Dendritic cell treated with granulocyte-macrophage colony-stimulating factor and Interleukin-4, amounts not matched to agents 40 ng/mL and 50 ng/mL, for 4 days (primary cell): ENCODE measurements around the gene DCANP1.

Source experiments
- H3K27ac Mint-ChIP-seq: one replicate; pipeline ENCODE4 v1.8.0; 2022; ENCODE audit warnings: mild to moderate bottlenecking, mixed read lengths
- H3K27me3 Mint-ChIP-seq: one replicate; pipeline ENCODE4 v1.8.0; 2022; ENCODE audit warnings: mild to moderate bottlenecking, mixed read lengths
- H3K36me3 Mint-ChIP-seq: one replicate; pipeline ENCODE4 v1.8.0; 2022; ENCODE audit warnings: low read depth, mixed read lengths
- H3K4me1 Mint-ChIP-seq: one replicate; pipeline ENCODE4 v1.8.0; 2022; ENCODE audit warnings: low read depth, mixed read lengths
- H3K4me3 Mint-ChIP-seq: one replicate; pipeline ENCODE4 v1.8.0; 2022; ENCODE audit warnings: mild to moderate bottlenecking, moderate library complexity, mixed read lengths
- H3K9me3 Mint-ChIP-seq: one replicate; pipeline ENCODE4 v1.8.0; 2022; ENCODE audit warnings: mixed read lengths
- intact Hi-C: fragments of 100-400 bp; cut with micrococcal nuclease; formaldehyde crosslinking; loops from one replicate; pipeline ENCODE4 v1.15.0; 2022

The DCANP1 gene

DNA sequence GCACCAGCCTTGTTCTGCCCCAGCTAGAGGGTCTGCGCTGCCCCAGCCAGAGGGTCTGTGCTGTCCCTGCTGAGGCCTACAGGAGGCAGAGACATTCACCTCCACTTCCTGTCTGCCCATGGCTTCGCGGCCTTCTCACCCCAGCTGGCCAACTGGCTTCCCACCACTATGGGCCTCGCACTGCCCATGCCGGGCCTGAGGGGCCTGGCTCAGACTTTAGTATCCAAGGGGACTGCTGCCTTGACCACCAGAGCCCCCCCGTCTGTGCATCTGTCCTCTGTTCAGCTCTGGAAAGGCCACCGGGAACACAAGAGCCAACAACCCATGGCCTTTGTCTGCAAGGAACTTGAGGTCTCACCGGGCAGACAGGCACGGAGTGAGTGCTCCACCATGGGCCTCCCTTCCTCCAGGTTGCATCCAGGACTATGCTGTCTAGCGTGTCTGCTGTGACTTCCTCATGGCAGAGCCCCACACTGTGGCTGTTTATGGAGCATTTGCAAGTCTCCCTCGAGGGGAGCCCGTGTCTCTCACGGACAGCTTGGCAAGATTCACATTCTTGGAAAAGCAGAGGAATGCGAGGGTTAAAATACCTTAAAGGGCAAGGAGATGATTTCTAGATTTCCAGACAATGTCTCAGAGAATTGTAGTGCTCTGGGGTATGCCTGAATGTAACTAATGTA, 1.7 kb downstream of the DCANP1 start:
- peak overlapping the region; percentile 13 for H3K4me3 Mint-ChIP-seq
- peaks cover 57% of the 10 kb centered on the region for H3K36me3 Mint-ChIP-seq
- H3K27me3 Mint-ChIP-seq, result no peaks in the 10 kb centered on the region
- peaks cover 97% of the 10 kb centered on the region for H3K4me1 Mint-ChIP-seq
- H3K27ac Mint-ChIP-seq, result peak overlapping the region; percentile 85
- intact Hi-C loops, result no loop called here
- no peaks in the 10 kb centered on the region for H3K9me3 Mint-ChIP-seq

DNA sequence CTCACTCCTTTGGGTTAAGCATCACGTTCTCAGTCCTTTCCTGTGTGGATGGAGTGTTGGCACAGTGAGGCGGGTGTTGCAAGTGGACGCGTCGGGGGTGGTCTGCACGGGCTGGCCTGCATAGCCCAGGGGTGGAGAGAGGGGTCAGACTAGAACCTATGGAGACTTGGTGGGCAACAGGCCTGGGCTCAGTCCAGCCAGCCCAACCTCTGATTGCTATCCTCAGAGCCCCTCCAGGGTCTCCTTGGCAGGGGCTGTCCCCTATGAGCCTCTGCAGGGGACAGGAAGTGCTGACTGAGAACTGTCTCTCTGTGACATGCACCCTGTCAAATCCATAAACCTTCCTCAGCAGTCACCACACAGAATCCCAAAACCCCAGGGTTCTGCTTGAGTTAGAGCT, 2.3 kb downstream of the DCANP1 start:
- Mint-ChIP-seq H3K9me3 (no peaks in the 10 kb centered on the region), H3K4me3 (peak overlapping the region; percentile 34), H3K36me3 (peaks cover 52% of the 10 kb centered on the region), H3K27ac (peak overlapping the region; percentile 85), H3K4me1 (peaks cover 95% of the 10 kb centered on the region), H3K27me3 (no peaks in the 10 kb centered on the region)
- intact Hi-C loops, result no loop called here

DNA sequence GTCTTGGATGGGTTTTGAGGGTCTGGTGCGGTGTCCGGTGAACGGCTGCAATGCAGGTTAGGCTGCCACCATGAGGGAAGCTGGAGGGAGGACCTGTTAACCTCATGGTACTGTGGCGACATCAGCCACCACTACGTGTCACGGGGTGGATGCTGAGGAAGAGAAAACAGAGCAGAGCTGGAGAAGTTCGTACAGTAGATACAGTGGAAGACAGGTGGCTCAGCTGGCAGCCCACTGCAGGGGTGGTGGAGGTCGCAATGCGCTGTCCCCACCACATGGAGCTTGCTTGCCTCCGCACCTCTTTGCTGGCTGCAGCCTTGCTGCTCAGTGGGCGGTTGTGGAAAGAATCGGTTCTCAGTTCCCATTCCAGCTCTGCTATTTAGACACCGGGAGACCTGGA, 2.8 kb downstream of the DCANP1 start:
- intact Hi-C loops, result no loop called here
- Mint-ChIP-seq H3K27me3 (no peaks in the 10 kb centered on the region), H3K36me3 (peaks cover 46% of the 10 kb centered on the region), H3K9me3 (no peaks in the 10 kb centered on the region), H3K27ac (peak overlapping the region; percentile 85), H3K4me3 (peak overlapping the region; percentile 35), H3K4me1 (peaks cover 95% of the 10 kb centered on the region)

DNA sequence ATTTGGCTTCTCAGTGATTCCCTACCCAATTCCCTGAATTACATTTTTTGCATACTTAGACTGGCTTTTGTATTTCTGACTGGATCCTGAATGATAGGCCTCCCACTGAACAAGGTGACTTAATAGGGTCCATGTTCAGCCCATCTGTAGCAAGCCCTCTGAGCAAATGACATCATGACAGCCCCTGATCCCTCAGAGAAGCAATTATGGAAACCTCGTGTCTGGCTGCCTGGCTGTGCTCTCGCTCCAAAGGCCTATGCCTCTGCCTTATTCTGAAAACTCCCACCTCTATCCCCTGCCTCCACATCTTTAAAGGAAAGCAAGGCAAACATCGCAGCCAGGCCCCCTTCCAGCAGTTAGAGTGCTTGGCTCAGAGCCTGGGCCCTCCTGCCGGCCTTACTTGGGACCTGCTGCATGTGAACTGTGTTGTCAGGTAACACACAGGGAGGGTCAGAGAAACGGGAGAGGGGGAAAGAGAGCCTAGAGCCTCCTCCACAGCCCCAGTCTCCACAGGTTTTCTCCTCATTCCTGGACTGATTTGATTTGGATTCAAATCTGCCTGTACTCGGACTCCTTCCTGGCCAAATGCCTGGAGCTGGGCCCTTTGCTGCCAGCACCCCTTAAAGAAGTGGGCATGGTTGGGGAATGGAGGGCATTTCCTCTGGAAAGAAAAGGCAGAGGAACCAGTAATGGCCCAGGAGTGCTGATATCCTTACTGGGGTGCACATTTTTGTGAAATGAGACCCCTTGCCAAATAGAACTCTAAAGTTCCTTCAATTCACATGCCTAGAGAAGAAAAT, 3.8 kb downstream of the DCANP1 start:
- intact Hi-C loops, result no loop called here
- Mint-ChIP-seq H3K36me3 (peaks cover 36% of the 10 kb centered on the region), H3K4me3 (no peak overlapping the region), H3K27ac (peak overlapping the region; percentile 85), H3K4me1 (peaks cover 95% of the 10 kb centered on the region), H3K27me3 (no peaks in the 10 kb centered on the region), H3K9me3 (no peaks in the 10 kb centered on the region)

DNA sequence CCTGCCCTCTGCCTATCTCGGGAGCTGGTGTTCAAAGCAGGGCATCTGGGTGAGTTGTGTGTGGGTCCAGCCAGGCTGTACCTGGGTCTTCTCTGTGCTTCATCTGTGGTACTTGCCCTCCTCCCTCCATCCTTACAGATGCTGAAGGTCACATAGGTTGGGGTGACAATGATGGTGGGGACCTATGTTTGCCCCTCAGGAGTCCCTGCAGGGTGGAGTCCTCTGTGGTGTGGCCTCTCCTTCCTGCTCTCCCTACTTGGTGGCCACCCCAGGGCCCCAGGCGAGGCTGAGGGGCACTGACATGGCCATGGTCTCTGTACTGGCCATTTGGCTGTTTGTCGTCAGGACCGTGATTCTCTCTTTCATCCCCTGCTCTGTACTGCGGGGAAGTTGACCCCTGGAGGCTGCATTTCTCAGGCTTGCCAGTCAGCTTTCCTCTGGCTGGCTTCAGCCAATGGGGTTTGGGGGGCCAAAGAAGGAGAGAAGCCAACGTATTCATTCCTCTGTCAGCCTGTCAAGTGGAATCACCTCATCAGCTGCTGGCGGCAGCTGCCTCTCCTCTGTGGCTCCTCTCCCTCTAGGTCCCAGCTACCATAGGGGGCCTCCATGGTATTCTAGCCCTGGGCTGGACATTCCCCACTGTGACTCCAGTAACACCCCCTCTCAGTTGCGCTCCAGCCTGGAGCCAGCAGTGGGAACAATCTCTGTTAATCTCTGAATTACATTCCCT, 4.6 kb downstream of the DCANP1 start:
- Mint-ChIP-seq H3K27ac (peak overlapping the region; percentile 85), H3K36me3 (peaks cover 29% of the 10 kb centered on the region), H3K4me3 (no peak overlapping the region), H3K9me3 (no peaks in the 10 kb centered on the region), H3K27me3 (no peaks in the 10 kb centered on the region), H3K4me1 (peaks cover 95% of the 10 kb centered on the region)
- intact Hi-C loops, result no loop called here

DNA sequence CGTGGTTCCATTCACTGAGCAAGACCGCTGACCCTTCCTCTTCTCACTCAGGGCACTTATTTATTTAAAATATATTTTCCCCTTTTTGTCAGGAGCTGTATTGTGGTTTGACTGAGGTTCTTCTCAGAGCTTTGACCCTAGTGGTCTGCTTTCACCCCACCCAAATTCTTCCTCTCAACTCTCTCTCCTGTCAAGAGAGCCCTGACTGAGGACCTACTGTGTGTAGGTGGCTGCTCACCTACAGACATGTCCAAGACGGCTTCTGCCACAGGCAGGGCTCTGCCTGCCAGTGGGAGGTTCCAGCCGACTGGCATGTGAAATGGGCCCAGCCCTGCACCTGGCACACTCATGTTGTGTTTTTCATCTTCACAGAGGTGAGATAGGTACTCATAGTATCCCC, 5.2 kb downstream of the DCANP1 start:
- Mint-ChIP-seq H3K36me3 (peaks cover 22% of the 10 kb centered on the region), H3K4me3 (no peak overlapping the region), H3K27me3 (no peaks in the 10 kb centered on the region), H3K9me3 (no peaks in the 10 kb centered on the region), H3K4me1 (peaks cover 95% of the 10 kb centered on the region), H3K27ac (peak overlapping the region; percentile 85)
- intact Hi-C loops, result no loop called here

DNA sequence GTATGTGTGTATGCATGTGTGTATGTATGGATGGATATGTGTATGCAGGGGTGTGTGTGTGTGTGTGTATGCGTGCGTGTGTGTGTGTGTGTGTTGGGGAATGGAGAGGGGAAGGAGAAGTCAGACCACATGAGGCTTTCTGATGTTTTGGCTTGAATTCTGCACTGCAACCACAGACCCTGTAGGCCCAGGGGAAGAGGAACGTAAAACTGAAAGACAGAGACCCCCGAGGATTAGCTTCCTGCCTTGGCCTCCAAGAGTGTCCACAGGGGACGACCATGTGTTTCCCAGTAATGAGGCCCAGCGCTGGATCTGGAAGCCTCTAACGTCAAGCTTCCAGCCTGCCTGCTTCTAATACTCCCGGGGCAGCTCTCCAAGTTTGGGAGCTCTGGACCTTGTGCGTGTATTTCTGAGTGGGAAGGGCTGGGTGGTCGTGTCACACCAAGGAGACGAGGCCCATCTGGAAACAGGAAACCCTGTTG, 5.8 kb downstream of the DCANP1 start:
- H3K9me3 Mint-ChIP-seq, result no peaks in the 10 kb centered on the region
- peaks cover 95% of the 10 kb centered on the region for H3K4me1 Mint-ChIP-seq
- H3K27me3 Mint-ChIP-seq, result no peaks in the 10 kb centered on the region
- no peak overlapping the region for H3K4me3 Mint-ChIP-seq
- peaks cover 17% of the 10 kb centered on the region for H3K36me3 Mint-ChIP-seq
- peak overlapping the region; percentile 85 for H3K27ac Mint-ChIP-seq
- intact Hi-C loops, result no loop called here

DNA sequence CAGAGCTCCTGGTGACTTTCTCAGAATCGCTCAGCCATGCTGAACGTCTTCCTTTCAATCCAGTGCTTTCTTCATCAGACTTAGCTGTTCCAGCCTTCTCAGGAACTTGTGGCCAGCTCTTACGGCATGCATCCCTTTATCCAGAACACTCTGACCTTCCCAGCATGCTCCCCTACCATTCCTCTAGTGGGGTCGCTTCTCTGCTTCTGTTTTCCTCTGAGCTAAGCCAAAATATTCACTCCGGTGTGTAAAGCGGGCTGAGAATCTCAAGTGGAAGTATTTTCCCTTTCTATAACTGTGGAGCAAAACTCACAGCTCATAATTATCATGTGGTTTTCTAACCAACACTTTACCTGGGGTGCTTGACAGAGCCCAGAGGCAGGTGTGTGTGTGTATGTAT, 6.2 kb downstream of the DCANP1 start:
- Mint-ChIP-seq H3K27me3 (no peaks in the 10 kb centered on the region), H3K9me3 (no peaks in the 10 kb centered on the region), H3K36me3 (peaks cover 12% of the 10 kb centered on the region), H3K4me1 (peaks cover 95% of the 10 kb centered on the region), H3K27ac (peak overlapping the region; percentile 85), H3K4me3 (no peak overlapping the region)
- intact Hi-C loops, result no loop called here

DNA sequence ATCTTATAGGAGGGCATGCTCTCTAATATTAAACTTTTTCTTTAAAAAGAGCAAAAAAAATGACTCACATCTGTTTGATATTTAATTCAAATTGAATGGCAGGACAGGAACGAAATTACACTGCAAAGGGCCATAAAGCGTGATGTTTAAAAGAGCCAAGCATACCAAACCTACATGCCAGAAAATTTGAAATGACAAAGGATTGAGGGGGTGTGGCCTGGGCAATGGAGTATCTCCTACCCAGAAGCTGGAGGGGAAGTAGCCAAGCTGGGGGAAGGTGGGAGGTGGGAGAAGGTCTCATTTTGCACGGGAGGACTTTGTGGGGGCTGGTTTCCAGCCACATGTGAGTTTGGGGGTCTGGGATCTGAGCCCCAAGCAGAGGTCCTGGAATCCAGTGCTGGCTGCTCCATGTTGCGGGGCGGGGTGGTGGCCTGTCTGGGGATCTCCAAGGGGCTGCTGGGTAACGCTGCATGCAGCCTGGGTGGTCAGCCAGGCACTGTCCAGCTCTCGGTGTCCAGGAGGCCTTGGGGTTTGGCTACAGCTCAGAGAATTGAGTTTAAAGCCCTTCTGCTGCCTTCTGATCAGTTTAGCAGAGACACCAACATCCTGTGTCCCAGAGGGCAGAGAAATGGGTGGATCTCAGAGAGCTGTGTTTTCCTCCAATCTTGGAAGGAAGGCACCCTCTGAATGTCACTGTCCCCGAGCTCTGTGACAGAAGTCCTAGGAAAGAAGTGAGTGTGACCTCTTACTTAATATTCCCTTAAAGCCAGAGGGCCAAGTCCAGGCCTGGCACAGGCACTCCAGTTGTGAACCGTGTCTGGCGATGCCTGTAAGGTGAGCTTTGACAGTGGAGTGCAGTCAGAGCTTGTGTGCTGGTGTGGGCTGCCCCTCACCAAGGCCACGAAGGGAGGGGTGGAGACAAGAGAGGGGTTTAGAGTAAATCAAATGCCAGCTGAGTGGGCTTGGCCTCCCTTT, 7.6 kb downstream of the DCANP1 start:
- Mint-ChIP-seq H3K4me1 (peaks cover 94% of the 10 kb centered on the region), H3K9me3 (no peaks in the 10 kb centered on the region), H3K27ac (peak overlapping the region; percentile 91), H3K27me3 (no peaks in the 10 kb centered on the region), H3K36me3 (peaks cover 6% of the 10 kb centered on the region), H3K4me3 (no peak overlapping the region)
- intact Hi-C loops, result loop anchor here (5.0 kb wide), 1 partner anchor 42 kb away; the partner anchor contains the start of gene MACROH2A1

DNA sequence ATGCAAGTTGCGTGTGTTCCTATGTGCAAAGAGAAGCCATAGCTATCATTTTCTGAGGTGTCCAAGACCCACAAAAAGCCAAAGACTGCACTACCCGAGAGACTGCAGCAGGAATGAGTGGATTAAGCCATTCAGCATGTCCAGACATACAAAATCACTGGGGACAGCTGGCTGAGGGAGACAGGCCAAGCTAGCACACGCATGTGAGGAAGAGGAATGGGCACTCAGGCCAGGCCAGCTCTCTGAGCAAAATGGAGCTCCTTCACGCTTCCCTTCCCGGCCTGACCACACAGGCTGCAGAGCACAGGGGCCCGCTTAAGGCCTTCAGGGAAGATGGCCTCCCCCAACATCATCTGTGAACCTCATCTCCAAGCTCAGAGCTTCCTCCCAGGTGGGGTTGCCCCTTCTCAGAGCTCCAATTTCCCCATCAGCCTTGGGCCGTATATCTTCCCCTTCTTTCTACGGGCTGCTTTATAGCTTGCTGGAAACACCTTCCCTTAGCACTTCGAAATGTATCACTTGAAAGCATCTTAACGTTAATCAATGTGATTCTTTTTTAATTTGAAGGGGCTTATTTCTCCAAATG, 8.4 kb downstream of the DCANP1 start:
- Mint-ChIP-seq H3K4me3 (no peak overlapping the region), H3K36me3 (no peaks in the 10 kb centered on the region), H3K9me3 (no peaks in the 10 kb centered on the region), H3K4me1 (peaks cover 95% of the 10 kb centered on the region), H3K27me3 (no peaks in the 10 kb centered on the region), H3K27ac (peak overlapping the region; percentile 91)
- intact Hi-C loops, result loop anchor here (5.0 kb wide), 1 partner anchor 41 kb away; the partner anchor contains the start of gene MACROH2A1

DNA sequence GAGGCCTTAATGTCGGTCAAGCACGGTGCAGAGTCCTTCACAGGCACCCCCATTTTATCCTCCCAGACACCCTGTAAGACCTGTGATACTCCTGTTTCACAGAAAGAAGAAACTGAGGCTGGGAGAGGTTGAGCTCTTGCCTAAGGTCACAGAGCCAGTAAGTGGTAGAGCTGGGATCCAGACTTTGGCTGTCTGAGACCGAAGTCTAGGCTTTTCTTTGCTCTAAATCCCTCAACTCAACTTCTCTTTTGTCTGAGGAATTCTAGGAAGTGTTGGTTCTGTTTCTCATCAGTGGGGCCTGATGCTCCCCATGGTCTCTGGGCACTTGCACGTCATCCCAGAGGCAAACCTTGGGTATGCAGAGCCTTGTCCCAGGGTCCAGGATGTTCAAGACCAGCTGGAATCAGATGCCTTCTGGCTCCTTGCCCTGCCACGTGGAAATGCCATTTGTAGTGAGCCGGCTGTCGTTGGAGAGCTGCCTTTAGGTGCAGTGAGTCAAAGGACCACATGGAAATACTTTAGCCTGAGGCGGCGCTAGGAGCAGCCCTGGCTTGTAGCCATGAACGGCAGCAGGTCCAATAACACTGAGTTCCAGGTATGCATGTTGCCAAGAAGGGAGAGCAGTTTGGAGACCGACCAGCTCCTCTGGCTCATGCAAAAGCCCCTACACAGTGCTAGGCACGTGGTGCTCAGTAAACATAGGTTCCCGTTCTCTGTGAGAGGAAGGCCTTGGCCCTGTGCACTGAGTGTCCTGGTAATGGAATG, 9.2 kb downstream of the DCANP1 start:
- Mint-ChIP-seq H3K27me3 (no peaks in the 10 kb centered on the region), H3K36me3 (no peaks in the 10 kb centered on the region), H3K4me1 (peaks cover 93% of the 10 kb centered on the region), H3K27ac (peak overlapping the region; percentile 91), H3K9me3 (no peaks in the 10 kb centered on the region), H3K4me3 (peak overlapping the region; percentile 36)
- intact Hi-C loops, result loop anchor here (5.0 kb wide), 1 partner anchor 41 kb away; the partner anchor contains the start of gene MACROH2A1

DNA sequence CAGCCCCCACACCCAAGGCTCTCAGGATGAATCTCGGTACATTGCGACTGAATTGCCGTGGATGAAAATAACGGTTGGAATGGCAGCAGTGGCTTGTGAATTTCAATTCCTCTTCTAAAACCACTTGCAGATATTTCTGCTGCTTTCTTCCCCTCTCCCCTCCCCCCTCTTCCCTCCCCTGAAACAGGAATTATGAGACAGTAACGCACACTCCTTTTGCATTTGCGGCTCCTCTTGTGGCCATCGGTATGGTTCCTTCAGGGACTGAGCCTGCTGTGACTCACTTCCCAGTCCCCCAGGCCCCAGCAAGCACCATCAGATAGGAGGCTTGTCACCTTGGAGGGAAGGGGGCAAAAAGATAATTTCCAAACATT, 9.7 kb downstream of the DCANP1 start:
- Mint-ChIP-seq H3K4me3 (peak overlapping the region; percentile 65), H3K27me3 (no peaks in the 10 kb centered on the region), H3K4me1 (peaks cover 92% of the 10 kb centered on the region), H3K36me3 (no peaks in the 10 kb centered on the region), H3K9me3 (no peaks in the 10 kb centered on the region), H3K27ac (peak overlapping the region; percentile 91)
- intact Hi-C loops, result loop anchor here (5.0 kb wide), 1 partner anchor 40 kb away; the partner anchor contains the start of gene MACROH2A1
